Fibroblast of peridontal ligament (primary cell): ENCODE measurements around the gene HBA1.
"Not testable (repeated sequence)": the region's sequence is repeated elsewhere in the genome, so short reads cannot be mapped to it uniquely, and the experiment has no call there.

Experiments used
- DNase-seq: peaks from one replicate; pipeline ENCODE4 v3.0.0-alpha.2; 2010; ENCODE audit errors: extremely low read depth

The HBA1 gene

DNA sequence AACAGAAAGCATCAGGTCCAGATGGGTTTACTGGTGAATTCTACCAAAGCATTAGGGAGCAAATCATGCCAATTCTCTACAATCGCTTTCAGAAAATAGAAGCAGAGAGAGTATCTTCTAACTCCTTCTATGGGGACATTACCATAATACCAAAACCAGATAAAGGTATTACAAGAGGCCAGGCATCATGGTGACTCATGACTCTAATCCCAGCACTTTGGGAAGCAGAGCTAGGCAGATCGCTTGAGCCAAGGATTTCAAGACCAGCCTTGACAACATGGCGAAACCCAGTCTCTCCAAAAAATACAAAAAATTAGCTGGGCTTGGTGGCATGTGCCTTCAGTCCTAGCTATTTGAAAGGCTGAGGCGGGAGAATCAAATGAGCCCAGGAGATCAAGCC, 26.8 kb downstream of the HBA1 start:
- DNase-seq, result no peak

- DNase-seq, result not testable (repeated sequence)
These were observed 27.6 kb downstream of the HBA1 start for GRCh38 chr16:204046-204445.

DNA sequence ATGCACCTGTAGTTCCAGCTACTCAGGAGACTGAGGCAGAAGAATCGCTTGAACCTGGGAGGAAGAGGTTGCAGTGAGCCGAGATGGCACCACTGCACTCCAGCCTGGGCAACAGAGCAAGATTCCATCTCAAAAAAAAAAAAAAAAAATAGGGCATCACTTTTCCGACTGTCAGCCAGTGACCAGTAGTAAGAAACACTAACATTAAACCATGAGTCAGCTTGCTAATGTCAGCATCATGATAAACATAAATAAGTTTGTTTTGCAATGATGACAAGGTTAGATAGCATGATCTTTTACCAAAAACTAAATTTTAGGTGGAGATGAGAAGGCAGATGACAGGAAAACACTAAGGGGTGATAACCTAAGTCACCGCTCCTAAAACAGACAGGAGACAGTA, 32.9 kb downstream of the HBA1 start:
- not testable (repeated sequence) for DNase-seq

- not testable (repeated sequence) for DNase-seq
These were observed 35.2 kb downstream of the HBA1 start for GRCh38 chr16:211631-212180.

DNA sequence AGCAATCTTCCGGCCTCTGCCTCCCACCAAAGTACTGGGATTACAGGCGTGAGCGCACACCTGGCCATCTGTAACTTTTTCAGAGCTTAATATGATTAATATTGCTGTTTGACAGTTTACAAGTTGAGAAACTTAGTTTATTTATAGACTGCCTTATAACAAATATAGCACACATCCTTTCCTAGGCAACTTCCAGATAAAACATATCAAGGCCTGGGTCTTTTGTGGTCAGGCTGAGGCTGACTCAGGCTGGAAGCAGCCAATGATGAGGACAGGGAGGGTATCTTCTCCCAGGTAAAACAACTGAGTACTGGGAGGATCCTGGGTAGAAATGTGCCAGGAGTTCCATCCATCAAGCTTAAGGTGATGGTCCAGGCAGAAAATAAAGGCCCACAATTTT, 36.5 kb downstream of the HBA1 start:
- no peak for DNase-seq

GRCh38 chr16:220021-220420, 43.5 kb downstream of the HBA1 start:
- no peak for DNase-seq
